GM12801 (cell line): ENCODE results near the gene LMAN1L.

Experiments
- CTCF ChIP-seq: IDR thresholded peaks from one replicate; pipeline ENCODE4 v1.5.1; 2011; ENCODE audit warnings: control low read depth; ENCODE audit not compliant: insufficient read length; ENCODE audit errors: extremely low read depth

LMAN1L gene

GRCh38 chr15:74792227-74793016 lies 20.2 kb upstream of the LMAN1L start:
- no peak for TF ChIP-seq CTCF

- no peak for TF ChIP-seq CTCF
Observed at GRCh38 chr15:74793135-74794028, 19.3 kb upstream of the LMAN1L start.

GRCh38 chr15:74794248-74794969 lies 18.2 kb upstream of the LMAN1L start:
- TF ChIP-seq CTCF: no peak

GRCh38 chr15:74794970-74795349 lies 17.7 kb upstream of the LMAN1L start:
- TF ChIP-seq CTCF: no peak

GRCh38 chr15:74795966-74796625 lies 16.5 kb upstream of the LMAN1L start:
- TF ChIP-seq CTCF: no peak

GRCh38 chr15:74798388-74799254 lies 14.0 kb upstream of the LMAN1L start:
- no peak for TF ChIP-seq CTCF
